Activated CD8-positive, alpha-beta memory T cell treated with anti-CD3 and anti-CD28 coated beads, Interleukin-2, amount 50 U/mL, for 1 hour (primary cell): ENCODE measurements around the gene ANAPC2.

Experiments used
- DNase-seq: peaks from one replicate; pipeline ENCODE4 v3.0.0-alpha.2; 2020; ENCODE audit errors: extremely low read depth

Gene ANAPC2

GRCh38 chr9:137188490-137189296 is at the start of gene ANAPC2, which contains the start of gene SSNA1:
ANAPC2 (minus strand) TSS chr9:137188560; CDS start chr9:137188532, 28 bp downstream.
SSNA1 (plus strand) TSS chr9:137188676; CDS start chr9:137188727, 51 bp downstream.
- peak; percentile 62 for DNase-seq

GRCh38 chr9:137236936-137237421 is 48.6 kb upstream of the ANAPC2 start:
- DNase-seq, result no peak

GRCh38 chr9:137236238-137236935 is 48.0 kb upstream of the ANAPC2 start:
- peak; percentile 72 for DNase-seq

GRCh38 chr9:137235424-137236237 is 47.3 kb upstream of the ANAPC2 start:
- no peak for DNase-seq

- DNase-seq, result no peak
These were observed 46.5 kb upstream of the ANAPC2 start for GRCh38 chr9:137234758-137235423.

GRCh38 chr9:137234055-137234697 is 45.8 kb upstream of the ANAPC2 start:
- DNase-seq, result no peak

GRCh38 chr9:137233143-137233980 is 45.0 kb upstream of the ANAPC2 start:
- DNase-seq, result no peak

GRCh38 chr9:137232510-137232909 is 44.1 kb upstream of the ANAPC2 start:
- no peak for DNase-seq

GRCh38 chr9:137232101-137232500 is 43.7 kb upstream of the ANAPC2 start:
- no peak for DNase-seq

- DNase-seq, result no peak
These were observed 43.1 kb upstream of the ANAPC2 start for GRCh38 chr9:137231372-137232039.

GRCh38 chr9:137230705-137231371 is 42.5 kb upstream of the ANAPC2 start, which contains the start of gene SLC34A3:
SLC34A3 (plus strand) TSS chr9:137230901; CDS start chr9:137231703, 802 bp downstream.
- DNase-seq, result no peak

- no peak for DNase-seq
These were observed 41.7 kb upstream of the ANAPC2 start for GRCh38 chr9:137229903-137230704.

GRCh38 chr9:137228968-137229896 is 40.9 kb upstream of the ANAPC2 start:
- DNase-seq, result no peak

GRCh38 chr9:137228506-137228967 is 40.2 kb upstream of the ANAPC2 start:
- DNase-seq, result no peak

GRCh38 chr9:137227853-137228505 is 39.6 kb upstream of the ANAPC2 start:
- DNase-seq, result no peak
